GM23338 (cell line): ENCODE results near the gene SENP8. TPM values are rescaled to one million over a fixed set of nuclear protein-coding genes. Genes with fewer than 3 reads are reported as not detected.

Source experiments
- ATAC-seq: fragments of 200-7000 bp; cut with Tn5 transposase; 3 replicates; pipeline ENCODE4 v1.9.1; 2020
- DNase-seq: peaks from one replicate; pipeline ENCODE4 v3.0.0-alpha.2; 2015; ENCODE audit warnings: low spot score
- H2AFZ ChIP-seq: fragments of 200-600 bp; sonication (generic); 2 replicates; pipeline ENCODE4 v1.8.0; 2016; ENCODE audit warnings: antibody characterized with exemption, mild to moderate bottlenecking, moderate library complexity
- H3F3A ChIP-seq: fragments of 200-600 bp; sonication (generic); replicated peaks from 2 replicates; pipeline ENCODE4 v1.8.0; 2017; ENCODE audit warnings: antibody characterized with exemption, mixed run types, low read depth
- H3K27ac ChIP-seq: fragments of 200-600 bp; sonication (generic); 2 replicates; pipeline ENCODE4 v1.6.1; 2016; ENCODE audit warnings: low read depth
- H3K27me3 ChIP-seq: fragments of 200-600 bp; sonication (generic); 2 replicates; pipeline ENCODE4 v1.8.0; 2016; ENCODE audit warnings: mild to moderate bottlenecking, mixed run types, moderate library complexity; ENCODE audit not compliant: insufficient read depth
- H3K36me3 ChIP-seq: fragments of 200-600 bp; sonication (generic); 2 replicates; pipeline ENCODE4 v1.8.0; 2016; ENCODE audit warnings: mild to moderate bottlenecking; ENCODE audit not compliant: insufficient read depth
- H3K4me1 ChIP-seq: fragments of 200-600 bp; sonication (generic); 2 replicates; pipeline ENCODE4 v1.8.0; 2016; ENCODE audit warnings: mild to moderate bottlenecking, moderate library complexity; ENCODE audit not compliant: insufficient read depth
- H3K4me2 ChIP-seq: fragments of 200-600 bp; sonication (generic); 2 replicates; pipeline ENCODE4 v1.7.1; 2017; ENCODE audit warnings: mixed run types
- H3K4me3 ChIP-seq: fragments of 200-600 bp; sonication (generic); 2 replicates; pipeline ENCODE4 v1.6.1; 2016; ENCODE audit warnings: mixed run types
- H3K79me2 ChIP-seq: fragments of 200-600 bp; sonication (generic); replicated peaks from 2 replicates; pipeline ENCODE4 v1.8.0; 2017; ENCODE audit warnings: mild to moderate bottlenecking; ENCODE audit not compliant: insufficient read depth
- H3K9me2 ChIP-seq: fragments of 200-600 bp; sonication (generic); 2 replicates; pipeline ENCODE4 v1.8.0; 2017; ENCODE audit not compliant: insufficient read depth
- H4K20me1 ChIP-seq: fragments of 200-600 bp; sonication (generic); replicated peaks from 2 replicates; pipeline ENCODE4 v1.8.0; 2017; ENCODE audit warnings: mild to moderate bottlenecking; ENCODE audit not compliant: insufficient read depth
- H3K27ac Mint-ChIP-seq: 2 replicates; pipeline ENCODE4 v1.8.0; 2020; ENCODE audit warnings: inconsistent platforms, mild to moderate bottlenecking, moderate library complexity, mixed read lengths
- H3K27me3 Mint-ChIP-seq: 3 replicates; pipeline ENCODE4 v1.8.0; 2022; ENCODE audit warnings: low read depth, mild to moderate bottlenecking, moderate library complexity, mixed read lengths, inconsistent platforms; ENCODE audit not compliant: insufficient read depth, poor library complexity
- H3K36me3 Mint-ChIP-seq: 3 replicates; pipeline ENCODE4 v1.8.0; 2021; ENCODE audit warnings: low read depth, mild to moderate bottlenecking, inconsistent platforms, moderate library complexity, mixed read lengths
- H3K4me1 Mint-ChIP-seq: 3 replicates; pipeline ENCODE4 v1.8.0; 2020; ENCODE audit warnings: mild to moderate bottlenecking, inconsistent platforms, mixed read lengths
- H3K4me3 Mint-ChIP-seq: 3 replicates; pipeline ENCODE4 v1.8.0; 2021; ENCODE audit warnings: moderate library complexity, mild to moderate bottlenecking, inconsistent platforms, mixed read lengths
- H3K9me3 Mint-ChIP-seq: 3 replicates; pipeline ENCODE4 v1.8.0; 2020; ENCODE audit warnings: moderate library complexity, mild to moderate bottlenecking, inconsistent platforms, mixed read lengths
- CREB1 ChIP-seq: fragments of 250-450 bp; sonication (Bioruptor Pico); IDR thresholded peaks from 2 replicates; pipeline ENCODE4 v1.5.0; 2020; ENCODE audit warnings: low read depth, mild to moderate bottlenecking, moderate library complexity
- EZH2 ChIP-seq: fragments of 200-600 bp; sonication (generic); IDR thresholded peaks from one replicate; pipeline ENCODE4 v1.8.0; 2017; ENCODE audit warnings: antibody characterized with exemption, mild to moderate bottlenecking, low read depth; ENCODE audit not compliant: unreplicated experiment
- EZH2phosphoT487 ChIP-seq: fragments of 200-600 bp; sonication (generic); IDR thresholded peaks from one replicate; pipeline ENCODE4 v1.8.1; 2018; ENCODE audit warnings: antibody characterized with exemption; ENCODE audit not compliant: unreplicated experiment
- JUNB ChIP-seq: IDR thresholded peaks from one replicate; pipeline ENCODE4 v1.6.1; 2016; ENCODE audit warnings: antibody characterized with exemption; ENCODE audit not compliant: unreplicated experiment
- POLR2AphosphoS5 ChIP-seq: IDR thresholded peaks from 2 replicates; pipeline ENCODE4 v1.6.1; 2016; ENCODE audit warnings: antibody characterized with exemption, low read depth
- ZNF114 ChIP-seq: fragments of 250-450 bp; sonication (Bioruptor Pico); IDR thresholded peaks from 2 replicates; pipeline ENCODE4 v1.5.0; 2020; ENCODE audit warnings: mild to moderate bottlenecking, moderate library complexity
- ZNF331 ChIP-seq: fragments of 250-450 bp; sonication (Bioruptor Pico); IDR thresholded peaks from 2 replicates; pipeline ENCODE4 v1.5.0; 2020; ENCODE audit warnings: low read depth, mild to moderate bottlenecking, moderate library complexity
- polyA plus RNA-seq: library from polyadenylated mRNA; unstranded; fragments of >200 nt; fragmentation: Nextera tagmentation; extraction: Ambion mirVana; gene quantifications from 2 replicates; pipeline ENCODE4 v1.2.1, GENCODE V29; 2016
- total RNA-seq: library from RNA; depleted of rRNA; stranded (reverse); fragments of >200 nt; shearing (Covaris generic); gene quantifications from 2 replicates; pipeline ENCODE4 v1.2.3, GENCODE V29; 2014
- TF ChIP-seq, protein P1 (sequence below): IDR thresholded peaks from one replicate; pipeline ENCODE4 v1.6.1; 2018; ENCODE audit warnings: antibody characterized with exemption; ENCODE audit not compliant: unreplicated experiment
- TF ChIP-seq, protein P2 (sequence below): fragments of 250-450 bp; sonication (Bioruptor Pico); IDR thresholded peaks from 2 replicates; pipeline ENCODE4 v1.5.0; 2020; ENCODE audit warnings: mild to moderate bottlenecking, moderate library complexity
- TF ChIP-seq, protein P3 (sequence below): IDR thresholded peaks from 2 replicates; pipeline ENCODE4 v1.6.1; 2016; ENCODE audit warnings: antibody characterized with exemption

The SENP8 gene
- total and polyA plus RNA-seq, 2 experiments from 2014 or later: 3.1 to 7.7 TPM

DNA sequence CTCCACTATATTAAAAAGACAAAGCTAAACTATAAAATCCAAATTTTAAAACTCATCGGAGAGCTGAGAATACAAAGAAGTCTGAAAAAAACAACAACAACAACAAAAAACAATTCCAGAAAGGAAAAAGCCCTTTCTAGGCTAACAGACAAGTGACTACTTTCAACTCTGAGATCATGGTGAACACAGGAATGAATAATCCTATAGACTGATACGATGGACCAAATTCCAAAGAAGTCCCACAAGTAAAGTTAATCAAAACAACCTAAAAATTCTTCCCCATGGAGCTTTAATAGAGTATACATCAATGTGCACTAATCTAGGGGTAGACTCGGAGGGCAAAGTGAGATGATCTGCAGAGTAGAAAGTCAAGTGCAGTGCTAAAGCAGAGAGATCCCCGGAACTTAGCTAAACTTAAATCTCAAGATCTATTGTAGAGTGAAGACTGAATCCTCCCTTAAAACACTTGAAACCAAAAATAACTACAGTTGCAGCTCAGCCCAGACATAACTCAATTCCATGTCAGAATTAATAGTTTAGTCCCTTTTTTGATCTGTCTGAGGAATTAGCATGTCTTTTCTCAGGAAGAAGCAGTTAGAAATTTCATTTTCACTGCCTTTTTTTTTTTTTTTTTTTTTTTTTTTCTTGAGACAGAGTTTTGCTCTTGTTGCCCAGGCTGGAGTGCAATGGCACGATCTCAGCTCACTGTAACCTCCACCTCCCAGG is 43.7 kb upstream of the SENP8 start (continued):
- TF ChIP-seq, protein P1, sequence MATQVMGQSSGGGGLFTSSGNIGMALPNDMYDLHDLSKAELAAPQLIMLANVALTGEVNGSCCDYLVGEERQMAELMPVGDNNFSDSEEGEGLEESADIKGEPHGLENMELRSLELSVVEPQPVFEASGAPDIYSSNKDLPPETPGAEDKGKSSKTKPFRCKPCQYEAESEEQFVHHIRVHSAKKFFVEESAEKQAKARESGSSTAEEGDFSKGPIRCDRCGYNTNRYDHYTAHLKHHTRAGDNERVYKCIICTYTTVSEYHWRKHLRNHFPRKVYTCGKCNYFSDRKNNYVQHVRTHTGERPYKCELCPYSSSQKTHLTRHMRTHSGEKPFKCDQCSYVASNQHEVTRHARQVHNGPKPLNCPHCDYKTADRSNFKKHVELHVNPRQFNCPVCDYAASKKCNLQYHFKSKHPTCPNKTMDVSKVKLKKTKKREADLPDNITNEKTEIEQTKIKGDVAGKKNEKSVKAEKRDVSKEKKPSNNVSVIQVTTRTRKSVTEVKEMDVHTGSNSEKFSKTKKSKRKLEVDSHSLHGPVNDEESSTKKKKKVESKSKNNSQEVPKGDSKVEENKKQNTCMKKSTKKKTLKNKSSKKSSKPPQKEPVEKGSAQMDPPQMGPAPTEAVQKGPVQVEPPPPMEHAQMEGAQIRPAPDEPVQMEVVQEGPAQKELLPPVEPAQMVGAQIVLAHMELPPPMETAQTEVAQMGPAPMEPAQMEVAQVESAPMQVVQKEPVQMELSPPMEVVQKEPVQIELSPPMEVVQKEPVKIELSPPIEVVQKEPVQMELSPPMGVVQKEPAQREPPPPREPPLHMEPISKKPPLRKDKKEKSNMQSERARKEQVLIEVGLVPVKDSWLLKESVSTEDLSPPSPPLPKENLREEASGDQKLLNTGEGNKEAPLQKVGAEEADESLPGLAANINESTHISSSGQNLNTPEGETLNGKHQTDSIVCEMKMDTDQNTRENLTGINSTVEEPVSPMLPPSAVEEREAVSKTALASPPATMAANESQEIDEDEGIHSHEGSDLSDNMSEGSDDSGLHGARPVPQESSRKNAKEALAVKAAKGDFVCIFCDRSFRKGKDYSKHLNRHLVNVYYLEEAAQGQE: no peak

DNA sequence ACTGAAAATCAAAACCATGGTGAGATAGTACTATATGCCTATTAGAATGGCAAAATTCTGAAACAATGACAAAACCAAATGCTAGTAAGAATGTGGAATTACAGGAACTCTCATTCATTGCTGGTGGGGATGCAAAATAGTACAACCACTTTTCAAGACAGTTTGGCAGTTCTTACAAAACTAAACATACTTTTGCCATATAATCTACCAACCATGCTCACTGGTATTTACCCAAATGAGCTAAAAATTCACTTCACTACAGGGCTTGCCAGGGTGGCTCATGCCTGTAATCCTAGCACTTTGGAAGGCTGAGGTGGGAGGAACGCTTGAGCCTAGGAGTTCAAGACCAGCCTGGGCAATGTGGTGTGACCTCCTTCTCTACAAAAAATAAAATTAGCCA is 40.3 kb upstream of the SENP8 start:
- peaks cover 6% of the 10 kb centered on the region; the same call in 1 of the 2 replicates for H3K79me2 ChIP-seq
- DNase-seq: no peak
- no peak overlapping the region for H3K4me3 Mint-ChIP-seq
- TF ChIP-seq CREB1 (no peak), EZH2 (no peak), ZNF114 (CRISPR knock-in tag) (no peak), ZNF331 (CRISPR knock-in tag) (no peak), JUNB (no peak), EZH2phosphoT487 (no peak), POLR2AphosphoS5 (no peak)
- TF ChIP-seq, protein P1: no peak
- TF ChIP-seq, protein P2, sequence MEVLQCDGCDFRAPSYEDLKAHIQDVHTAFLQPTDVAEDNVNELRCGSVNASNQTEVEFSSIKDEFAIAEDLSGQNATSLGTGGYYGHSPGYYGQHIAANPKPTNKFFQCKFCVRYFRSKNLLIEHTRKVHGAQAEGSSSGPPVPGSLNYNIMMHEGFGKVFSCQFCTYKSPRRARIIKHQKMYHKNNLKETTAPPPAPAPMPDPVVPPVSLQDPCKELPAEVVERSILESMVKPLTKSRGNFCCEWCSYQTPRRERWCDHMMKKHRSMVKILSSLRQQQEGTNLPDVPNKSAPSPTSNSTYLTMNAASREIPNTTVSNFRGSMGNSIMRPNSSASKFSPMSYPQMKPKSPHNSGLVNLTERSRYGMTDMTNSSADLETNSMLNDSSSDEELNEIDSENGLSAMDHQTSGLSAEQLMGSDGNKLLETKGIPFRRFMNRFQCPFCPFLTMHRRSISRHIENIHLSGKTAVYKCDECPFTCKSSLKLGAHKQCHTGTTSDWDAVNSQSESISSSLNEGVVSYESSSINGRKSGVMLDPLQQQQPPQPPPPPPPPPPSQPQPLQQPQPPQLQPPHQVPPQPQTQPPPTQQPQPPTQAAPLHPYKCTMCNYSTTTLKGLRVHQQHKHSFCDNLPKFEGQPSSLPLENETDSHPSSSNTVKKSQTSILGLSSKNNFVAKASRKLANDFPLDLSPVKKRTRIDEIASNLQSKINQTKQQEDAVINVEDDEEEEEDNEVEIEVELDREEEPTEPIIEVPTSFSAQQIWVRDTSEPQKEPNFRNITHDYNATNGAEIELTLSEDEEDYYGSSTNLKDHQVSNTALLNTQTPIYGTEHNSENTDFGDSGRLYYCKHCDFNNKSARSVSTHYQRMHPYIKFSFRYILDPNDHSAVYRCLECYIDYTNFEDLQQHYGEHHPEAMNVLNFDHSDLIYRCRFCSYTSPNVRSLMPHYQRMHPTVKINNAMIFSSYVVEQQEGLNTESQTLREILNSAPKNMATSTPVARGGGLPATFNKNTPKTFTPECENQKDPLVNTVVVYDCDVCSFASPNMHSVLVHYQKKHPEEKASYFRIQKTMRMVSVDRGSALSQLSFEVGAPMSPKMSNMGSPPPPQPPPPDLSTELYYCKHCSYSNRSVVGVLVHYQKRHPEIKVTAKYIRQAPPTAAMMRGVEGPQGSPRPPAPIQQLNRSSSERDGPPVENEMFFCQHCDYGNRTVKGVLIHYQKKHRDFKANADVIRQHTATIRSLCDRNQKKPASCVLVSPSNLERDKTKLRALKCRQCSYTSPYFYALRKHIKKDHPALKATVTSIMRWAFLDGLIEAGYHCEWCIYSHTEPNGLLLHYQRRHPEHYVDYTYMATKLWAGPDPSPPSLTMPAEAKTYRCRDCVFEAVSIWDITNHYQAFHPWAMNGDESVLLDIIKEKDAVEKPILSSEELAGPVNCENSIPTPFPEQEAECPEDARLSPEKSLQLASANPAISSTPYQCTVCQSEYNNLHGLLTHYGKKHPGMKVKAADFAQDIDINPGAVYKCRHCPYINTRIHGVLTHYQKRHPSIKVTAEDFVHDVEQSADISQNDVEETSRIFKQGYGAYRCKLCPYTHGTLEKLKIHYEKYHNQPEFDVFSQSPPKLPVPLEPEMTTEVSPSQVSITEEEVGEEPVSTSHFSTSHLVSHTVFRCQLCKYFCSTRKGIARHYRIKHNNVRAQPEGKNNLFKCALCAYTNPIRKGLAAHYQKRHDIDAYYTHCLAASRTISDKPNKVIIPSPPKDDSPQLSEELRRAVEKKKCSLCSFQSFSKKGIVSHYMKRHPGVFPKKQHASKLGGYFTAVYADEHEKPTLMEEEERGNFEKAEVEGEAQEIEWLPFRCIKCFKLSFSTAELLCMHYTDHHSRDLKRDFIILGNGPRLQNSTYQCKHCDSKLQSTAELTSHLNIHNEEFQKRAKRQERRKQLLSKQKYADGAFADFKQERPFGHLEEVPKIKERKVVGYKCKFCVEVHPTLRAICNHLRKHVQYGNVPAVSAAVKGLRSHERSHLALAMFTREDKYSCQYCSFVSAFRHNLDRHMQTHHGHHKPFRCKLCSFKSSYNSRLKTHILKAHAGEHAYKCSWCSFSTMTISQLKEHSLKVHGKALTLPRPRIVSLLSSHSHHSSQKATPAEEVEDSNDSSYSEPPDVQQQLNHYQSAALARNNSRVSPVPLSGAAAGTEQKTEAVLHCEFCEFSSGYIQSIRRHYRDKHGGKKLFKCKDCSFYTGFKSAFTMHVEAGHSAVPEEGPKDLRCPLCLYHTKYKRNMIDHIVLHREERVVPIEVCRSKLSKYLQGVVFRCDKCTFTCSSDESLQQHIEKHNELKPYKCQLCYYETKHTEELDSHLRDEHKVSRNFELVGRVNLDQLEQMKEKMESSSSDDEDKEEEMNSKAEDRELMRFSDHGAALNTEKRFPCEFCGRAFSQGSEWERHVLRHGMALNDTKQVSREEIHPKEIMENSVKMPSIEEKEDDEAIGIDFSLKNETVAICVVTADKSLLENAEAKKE (CRISPR knock-in tag): no peak
- TF ChIP-seq, protein P3, sequence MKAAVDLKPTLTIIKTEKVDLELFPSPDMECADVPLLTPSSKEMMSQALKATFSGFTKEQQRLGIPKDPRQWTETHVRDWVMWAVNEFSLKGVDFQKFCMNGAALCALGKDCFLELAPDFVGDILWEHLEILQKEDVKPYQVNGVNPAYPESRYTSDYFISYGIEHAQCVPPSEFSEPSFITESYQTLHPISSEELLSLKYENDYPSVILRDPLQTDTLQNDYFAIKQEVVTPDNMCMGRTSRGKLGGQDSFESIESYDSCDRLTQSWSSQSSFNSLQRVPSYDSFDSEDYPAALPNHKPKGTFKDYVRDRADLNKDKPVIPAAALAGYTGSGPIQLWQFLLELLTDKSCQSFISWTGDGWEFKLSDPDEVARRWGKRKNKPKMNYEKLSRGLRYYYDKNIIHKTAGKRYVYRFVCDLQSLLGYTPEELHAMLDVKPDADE: no peak

More for the DNA sequence above, 40.3 kb upstream of the SENP8 start:
- Histone ChIP-seq H3F3A (no peaks in the 10 kb centered on the region), H3K27me3 (no peaks in the 10 kb centered on the region), H3K9me2 (no peaks in the 10 kb centered on the region), H4K20me1 (peaks cover 16% of the 10 kb centered on the region; the same call in 1 of the 2 replicates), H3K4me2 (no peak overlapping the region), H3K4me1 (no peaks in the 10 kb centered on the region), H2AFZ (no peak overlapping the region), H3K27ac (no peak overlapping the region), H3K36me3 (no peaks in the 10 kb centered on the region), H3K4me3 (no peak overlapping the region)
- Mint-ChIP-seq H3K27ac (no peak overlapping the region), H3K9me3 (no peaks in the 10 kb centered on the region; the same call in 2 of the 3 replicates), H3K4me1 (no peaks in the 10 kb centered on the region), H3K27me3 (no peaks in the 10 kb centered on the region), H3K36me3 (no peaks in the 10 kb centered on the region)
- no peak for ATAC-seq
